Right lung (tissue), 5 donors: ENCODE measurements around the gene KCTD5. TPM values are rescaled to one million over a fixed set of nuclear protein-coding genes. Genes with fewer than 3 reads are reported as not detected.
"Not testable (repeated sequence)": the region's sequence is repeated elsewhere in the genome, so short reads cannot be mapped to it uniquely, and the experiment has no call there.

Experiments used
- DNase-seq, 2 donors: peaks; one replicate each; pipeline ENCODE4 v3.0.0-alpha.2; 2013
- polyA plus RNA-seq, 5 donors: library from polyadenylated mRNA; unstranded; fragments of 120-200 nt; gene quantifications; one replicate each; pipeline versions ENCODE4 v1.2.1 to v1.2.3, GENCODE V29; 2013; ENCODE audit warnings: inconsistent platforms in 1 of 5, low replicate concordance in 1 of 5; ENCODE audit not compliant: insufficient read length in 5 of 5, insufficient read depth in 1 of 5

KCTD5 gene
- polyA plus RNA-seq, 5 donors: 19.0 to 25.7 (median 21.4) TPM

DNA sequence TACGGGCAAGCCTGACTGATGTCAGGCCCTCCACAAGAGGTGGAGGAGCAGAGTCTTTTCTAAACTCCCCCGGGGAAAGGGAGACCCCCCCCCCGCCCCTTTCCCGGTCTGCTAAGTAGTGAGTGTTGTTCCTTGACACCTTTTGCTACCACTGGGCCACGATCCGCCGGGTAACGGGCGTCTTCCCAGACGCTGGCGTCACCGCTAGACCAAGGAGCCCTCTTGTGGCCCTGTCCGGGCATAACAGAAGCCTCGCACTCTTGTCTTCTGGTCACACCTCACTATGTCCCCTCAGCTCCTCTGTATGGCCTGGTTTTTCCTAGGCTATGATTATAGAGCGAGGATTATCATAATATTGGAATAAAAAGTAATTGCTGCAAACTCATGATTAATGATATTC is 12.3 kb upstream of the KCTD5 start:
- DNase-seq: not testable (repeated sequence)

DNA sequence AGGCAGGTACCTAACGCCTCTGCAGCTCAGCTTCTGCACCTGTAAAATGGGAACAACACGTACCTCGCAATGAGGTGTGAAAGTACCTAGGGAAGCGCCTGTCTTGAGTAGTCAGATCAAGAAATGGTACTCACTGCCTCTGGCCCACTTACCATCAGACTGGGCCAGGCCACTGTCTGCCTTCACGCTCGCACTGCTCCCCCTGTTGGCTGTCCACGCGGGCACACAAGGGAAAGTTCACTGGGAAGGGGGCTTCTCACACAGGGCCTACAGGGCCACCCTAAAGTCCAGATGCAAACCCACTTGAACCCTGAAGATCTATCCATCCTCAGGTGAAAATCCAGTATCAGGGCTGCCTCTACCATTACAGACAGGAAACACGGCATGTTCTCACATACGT is 11.1 kb upstream of the KCTD5 start:
- DNase-seq: not testable (repeated sequence)

DNA sequence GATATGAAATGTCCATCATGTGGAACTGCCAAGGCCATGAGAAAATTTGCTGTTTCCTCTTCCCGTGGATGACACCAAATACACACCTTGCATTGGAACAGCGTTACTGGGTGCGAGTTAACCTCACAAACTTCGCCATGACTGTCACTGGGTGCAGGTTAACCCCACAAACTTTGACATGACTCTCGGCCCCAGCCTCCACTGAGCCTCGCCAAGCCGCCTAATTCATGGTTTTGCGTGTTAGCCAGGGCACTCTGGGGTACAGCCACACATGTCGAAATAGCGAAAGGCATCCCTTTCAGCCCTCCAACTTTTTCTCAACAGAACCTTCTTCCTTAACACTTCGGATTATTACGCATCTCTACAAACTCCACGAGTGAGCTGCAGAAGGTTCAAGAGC is 10.6 kb upstream of the KCTD5 start:
- no peak for DNase-seq

DNA sequence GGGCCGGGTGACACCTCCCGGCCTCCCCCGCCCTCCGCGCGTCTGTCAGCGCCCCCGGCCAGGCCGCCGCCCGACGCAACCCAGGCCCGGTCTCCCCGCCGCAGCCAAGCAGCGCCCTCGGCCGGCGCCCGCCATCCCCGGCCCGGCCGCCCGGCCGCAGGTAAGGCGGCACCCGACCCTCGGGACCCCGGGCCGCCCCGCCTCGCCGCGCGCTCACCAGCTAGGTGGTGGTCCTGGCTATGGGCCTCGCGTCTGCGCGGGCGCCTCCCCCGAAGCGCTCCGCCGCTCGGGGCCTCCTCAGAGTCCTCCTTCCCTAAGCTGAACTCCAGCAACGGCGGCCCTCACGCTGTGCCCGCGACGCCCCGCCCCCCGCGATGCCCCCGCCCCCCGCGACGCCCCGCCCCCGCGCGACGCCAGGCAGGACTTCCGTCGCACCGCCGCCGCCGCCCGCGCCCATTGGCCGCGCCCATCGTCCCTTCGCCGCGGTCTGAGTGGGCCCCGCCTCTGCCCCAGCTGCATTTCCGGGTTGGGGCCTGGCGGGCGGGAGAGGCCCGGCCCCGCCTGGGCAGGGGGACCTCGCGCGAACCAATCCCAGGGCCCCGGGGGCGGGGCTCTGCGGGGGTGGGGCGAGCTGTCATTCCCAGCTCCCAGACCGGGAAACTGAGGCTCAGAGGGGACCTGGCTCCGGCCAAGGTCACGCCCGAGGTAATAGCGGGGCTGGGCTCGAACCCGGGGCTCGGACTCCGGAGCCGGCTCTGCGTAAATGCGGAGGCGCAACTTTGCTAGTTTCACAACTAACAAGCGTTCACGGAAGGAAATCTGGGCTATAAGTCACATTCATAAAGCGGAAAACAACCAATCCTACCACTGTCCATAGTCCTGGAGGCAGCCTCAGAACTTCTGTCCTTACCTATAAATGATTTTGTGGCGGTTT is 9.0 kb upstream of the KCTD5 start:
- peak; percentile 91 to 92 for DNase-seq

DNA sequence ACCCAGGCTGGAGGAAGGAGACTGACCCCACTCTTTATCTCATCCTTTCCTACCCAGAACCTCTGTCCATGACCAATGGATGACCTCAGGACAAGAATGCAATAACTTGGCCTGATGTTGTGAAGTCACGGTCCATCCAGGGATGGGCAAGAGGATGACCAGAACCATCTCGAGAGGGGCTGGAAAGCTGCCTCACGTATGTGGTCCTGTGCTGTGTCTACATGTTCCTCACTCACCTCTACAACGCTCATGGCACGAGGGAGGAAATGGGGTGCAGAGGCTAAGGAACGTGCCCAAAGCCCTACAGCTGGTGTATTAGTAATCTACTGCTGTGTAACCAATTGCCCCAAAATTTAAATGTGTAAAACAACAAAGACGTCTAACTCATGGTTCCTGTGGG is 7.3 kb upstream of the KCTD5 start:
- DNase-seq: no peak

DNA sequence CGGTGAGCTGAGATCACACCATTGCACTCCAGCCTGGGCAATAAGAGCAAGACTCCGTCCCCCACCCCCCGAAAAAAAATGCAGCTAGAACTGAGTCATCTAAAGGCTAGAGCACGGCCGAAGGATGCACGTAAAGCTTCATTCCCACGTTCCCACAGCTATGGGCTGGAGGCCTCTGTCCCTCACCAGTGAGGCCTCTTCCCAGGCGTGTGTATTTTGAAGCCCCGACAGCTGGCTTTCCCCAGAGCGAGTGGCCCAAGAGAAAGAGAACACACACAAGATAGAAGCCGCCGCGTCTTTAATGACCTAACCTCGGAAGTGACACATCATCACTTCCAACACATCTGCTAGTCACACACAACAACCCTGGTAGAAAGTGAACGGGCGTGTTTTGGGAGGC is 6.6 kb upstream of the KCTD5 start:
- DNase-seq: no peak

DNA sequence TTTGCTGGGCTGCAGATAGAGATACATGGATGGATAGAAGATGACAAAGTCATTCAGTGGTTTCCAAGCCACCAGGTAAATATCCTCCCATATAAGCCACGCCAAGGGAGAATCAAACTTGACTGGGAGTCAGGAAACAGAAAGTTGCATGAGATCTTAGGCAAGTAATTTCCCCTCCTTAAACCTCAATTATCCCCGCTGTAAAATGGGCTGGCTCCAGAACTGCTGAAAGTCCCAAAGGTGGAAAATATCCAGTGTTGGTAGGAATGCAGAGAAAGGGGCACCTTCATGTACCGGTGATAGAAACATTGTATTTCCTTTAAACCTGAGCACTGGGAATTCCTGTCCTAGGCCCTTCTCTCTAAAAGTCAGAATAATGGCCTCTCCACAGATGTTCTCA is 5.4 kb upstream of the KCTD5 start:
- not testable (repeated sequence) for DNase-seq

DNA sequence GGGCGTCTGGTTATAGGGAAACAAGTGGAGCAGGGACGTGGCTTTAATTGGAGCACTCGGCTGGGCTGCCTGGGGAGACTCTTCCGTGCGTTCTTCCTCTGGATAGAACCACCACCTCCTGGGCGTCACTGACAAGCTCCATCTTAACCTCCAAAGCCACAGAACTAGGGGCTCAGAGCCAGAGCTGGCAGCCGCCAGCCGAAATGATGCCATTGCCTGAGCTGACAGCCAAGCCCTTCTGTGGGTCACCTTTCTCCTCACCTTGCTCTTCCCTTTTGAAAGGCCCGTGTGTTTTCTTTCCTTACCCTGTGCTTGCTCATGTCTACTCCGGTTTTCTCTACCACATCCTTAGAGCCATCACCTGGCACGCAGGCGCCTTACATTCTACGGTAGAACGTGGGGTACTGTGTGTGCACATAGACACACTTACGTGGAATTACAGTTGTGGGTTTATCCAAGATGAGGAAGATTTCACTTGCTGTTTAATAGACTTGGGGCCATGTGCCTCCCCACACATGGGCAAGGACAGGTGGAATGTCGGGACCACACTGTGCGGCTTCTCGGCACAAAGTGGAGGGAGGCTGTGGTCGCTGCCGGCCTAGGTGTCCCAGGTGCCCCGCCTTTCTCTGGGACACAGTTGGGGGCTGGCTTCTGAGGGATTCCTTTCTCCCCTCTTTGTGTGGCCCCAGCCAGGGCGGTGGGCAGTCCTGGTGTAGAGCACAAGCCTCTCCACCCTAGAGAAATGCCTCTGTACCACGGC is 3.9 kb upstream of the KCTD5 start:
- not testable (repeated sequence) for DNase-seq

DNA sequence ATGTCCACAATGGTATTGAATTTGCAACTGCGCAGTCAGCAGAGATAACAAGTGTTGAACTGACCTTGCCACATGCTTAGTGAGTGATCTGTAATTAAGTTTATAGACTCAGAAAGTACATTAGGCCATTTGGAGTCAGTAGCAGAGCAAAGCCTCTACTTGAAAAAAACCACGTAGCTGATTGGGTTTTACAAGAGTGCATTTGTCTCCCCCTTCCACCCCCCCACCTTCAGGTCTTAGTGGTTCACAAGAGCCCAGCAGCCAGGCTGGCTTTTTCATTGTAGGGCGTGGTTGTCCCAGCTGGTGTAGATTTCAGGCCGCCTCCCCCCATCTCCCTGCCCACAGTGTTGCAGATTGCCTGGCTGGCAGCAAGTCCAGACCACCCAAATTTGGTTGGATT is 2.4 kb upstream of the KCTD5 start:
- not testable (repeated sequence) for DNase-seq

DNA sequence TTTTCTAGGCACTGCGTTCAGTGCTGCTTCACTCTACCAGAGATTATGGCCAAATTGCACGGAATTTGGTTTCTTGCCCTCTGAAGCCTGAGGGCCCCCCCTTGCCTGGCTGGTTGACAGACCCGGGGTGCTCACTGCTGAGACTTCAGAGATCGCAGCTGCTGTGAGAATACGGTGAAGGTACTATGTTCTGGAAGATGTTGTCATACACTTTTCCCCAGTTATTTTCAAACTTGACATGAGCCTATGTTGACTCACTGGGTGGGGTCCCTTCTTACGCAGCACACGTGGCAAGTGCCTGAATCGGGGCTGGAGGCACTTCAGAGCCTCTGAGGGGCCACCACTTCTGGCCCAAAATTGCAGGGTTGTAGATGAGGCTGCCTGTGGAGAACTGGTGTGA is 2.0 kb upstream of the KCTD5 start:
- DNase-seq: not testable (repeated sequence)

DNA sequence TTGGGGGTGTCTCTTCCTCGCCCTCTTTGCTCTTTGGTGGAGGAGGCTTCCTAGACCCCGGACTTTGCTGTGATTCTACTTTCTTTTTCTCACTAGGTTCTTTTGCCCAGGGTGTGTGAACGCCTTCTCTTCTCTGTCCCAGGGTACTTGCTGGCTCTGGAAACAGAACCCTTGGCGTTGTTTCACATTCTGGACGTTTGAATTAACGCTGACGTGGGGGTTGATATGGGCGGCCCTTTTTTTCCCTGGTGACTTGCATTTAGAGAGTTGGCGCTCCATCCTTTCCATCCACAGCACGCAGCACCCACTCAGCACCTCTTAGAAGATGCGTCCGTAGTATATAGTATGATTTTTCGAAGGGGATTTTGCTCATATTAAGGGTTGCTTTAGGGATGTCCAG is 718 bp downstream of the KCTD5 start:
- not testable (repeated sequence) for DNase-seq

DNA sequence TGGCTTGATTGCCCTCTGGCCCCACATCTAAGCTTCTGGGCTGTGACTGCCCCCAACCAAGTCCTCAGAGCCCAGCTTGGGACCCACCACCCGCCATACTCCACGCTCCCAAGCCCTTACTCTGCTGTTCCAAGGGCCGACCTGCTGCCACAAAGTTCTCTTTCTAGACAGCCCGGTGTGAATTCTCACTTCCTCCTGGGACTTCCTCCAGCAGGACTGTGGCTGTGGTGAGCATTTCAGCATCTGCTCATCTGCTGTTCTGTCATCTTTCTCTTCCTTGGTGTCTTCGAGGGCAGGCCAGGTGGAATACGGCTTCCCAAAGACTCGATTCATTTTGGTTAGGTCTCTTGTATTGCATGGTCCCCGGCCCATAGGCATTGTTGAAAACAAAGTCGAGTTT is 3.8 kb downstream of the KCTD5 start:
- DNase-seq: not testable (repeated sequence)

DNA sequence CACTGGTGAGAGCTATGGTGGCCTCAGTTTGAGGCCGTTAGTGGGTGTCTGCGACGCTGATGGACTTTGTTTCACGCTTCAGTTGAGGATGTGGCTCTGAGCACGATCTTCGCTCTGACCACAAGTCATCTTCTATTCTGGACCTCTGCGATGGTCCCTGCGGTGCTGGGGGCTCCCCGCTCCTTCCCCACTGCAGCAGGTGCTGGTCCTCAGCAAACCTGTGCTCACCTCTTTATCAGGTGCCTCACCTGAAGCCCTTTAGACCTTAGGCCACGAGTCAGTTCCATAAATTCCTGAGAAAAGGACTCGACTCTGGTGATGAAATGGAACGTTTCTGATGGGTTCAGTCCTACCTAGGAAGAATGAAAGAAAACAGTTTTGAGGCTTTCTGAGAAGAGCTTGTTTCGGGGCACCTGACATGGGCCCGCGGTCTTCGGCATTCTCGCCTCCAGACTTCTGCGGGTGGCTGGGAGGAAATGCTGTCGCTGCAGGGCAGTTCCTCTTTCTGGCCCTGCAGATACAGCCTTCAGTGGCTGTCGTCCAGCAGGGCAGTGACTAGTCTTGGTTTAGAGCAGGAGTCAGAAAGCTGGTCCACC is 4.7 kb downstream of the KCTD5 start:
- no peak for DNase-seq

DNA sequence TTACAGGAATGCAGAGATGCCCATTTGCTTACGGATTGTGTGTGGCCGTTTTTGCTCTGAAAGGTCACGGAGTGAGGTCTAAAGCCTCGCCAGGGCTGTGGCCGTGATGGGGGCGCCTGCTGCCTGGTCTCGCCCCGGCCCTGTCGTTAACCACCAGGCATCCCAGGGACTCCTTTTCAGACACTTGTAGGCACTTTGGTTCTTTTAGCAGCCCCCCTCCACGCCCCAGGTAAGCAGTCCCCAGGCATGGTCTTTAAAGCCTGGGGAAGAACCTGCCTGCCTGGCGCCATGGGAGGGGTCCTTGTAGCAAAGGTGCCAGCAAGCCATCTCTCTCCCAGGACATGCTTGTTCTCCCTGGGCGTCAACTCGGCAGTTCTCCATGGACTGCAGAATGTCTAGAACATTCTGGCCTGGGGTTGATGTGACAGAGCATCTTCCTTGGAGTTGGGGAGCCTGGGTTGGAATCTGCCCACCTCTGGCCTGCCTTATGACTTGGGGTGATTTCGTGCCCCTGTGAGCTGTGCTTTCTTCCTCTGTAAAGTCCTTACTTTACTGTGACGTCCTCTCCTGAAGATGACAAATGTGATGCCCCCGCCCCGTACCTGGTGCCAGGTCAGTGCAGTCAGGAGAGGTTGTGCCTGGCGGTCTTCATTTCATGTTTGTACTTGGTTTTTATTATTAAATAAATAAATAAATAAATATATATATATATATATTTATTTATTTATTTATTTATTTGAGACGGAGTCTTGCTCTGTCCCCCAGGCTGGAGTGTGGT is 5.4 kb downstream of the KCTD5 start:
- DNase-seq: no peak

DNA sequence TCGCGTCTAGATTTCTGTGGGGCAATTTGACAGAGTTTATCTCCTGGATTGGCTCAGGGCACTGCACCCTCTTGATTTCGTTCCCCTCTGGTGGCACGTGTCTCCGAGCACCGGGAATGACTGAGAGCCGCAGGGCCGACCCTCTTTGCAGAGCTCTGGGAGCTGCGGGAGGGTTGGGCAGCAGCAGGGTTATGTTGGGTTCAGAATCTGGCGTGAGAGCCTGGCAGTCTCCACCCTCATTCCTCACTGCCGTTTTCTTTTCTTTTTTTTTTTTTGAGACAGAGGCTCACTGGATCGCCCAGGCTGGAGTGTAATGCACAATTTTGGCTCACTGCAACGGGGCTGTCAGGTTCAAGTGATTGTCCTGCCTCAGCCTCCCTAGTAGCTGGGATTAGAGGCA is 7.1 kb downstream of the KCTD5 start:
- DNase-seq: not testable (repeated sequence)

DNA sequence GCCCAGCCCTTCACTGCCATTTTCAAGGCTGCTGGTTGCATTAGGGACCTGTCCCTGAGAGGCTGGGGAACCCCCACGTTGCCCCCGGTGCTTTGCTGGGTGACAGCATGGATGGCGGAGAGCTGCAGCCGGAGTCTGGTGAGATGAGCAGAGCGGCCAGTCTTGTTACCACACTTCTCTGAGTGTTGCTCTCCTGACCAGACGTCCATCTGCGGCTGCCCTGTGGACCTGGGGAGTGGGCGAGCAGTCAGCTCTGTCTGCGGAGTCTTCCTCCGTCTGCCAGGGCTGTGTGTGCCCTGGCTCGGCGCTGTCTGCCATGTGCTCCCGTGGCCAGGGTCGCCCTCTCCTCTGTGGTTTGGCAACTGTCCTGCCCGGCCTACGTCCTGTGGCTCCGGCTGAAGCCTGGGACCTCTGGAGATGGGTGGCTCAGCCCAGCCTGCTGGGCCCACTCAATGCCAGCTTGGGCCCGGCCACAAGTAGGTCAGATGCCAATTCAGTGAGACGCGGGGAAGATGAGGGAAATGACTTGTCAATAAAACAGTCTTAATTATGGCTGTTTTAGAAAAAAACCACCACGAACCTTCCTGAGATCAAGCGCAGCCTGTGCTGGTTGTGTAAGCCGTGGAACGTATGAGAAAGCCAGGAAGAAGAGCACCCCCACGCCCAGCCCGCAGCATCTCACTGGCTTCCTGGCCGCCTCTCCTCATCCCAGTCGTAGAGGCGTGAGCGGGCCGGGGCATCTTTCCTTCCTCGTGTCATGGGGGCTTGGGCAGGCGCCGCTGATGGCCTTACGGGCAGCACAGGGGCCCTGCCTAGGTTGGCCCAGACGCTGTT is 7.9 kb downstream of the KCTD5 start:
- no peak for DNase-seq

DNA sequence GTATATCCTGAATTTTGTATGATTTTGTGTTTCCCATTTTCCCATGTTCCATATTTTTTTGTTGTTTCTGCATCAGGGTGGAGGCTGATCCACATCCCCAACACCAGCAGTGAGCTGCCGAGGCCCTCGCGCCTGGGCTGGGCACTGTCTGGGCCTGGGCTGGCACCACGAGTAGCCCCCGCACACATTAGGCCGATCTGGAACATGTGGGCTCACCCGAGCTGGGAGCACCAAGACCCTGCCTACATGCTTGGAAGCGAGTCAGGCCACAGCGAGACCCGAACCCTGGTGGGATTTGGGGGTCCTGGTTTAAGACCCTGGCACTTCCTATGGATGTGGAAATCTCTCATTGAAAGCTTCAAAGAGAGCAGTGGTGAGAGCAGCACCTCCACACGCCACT is 8.5 kb downstream of the KCTD5 start:
- DNase-seq: no peak

DNA sequence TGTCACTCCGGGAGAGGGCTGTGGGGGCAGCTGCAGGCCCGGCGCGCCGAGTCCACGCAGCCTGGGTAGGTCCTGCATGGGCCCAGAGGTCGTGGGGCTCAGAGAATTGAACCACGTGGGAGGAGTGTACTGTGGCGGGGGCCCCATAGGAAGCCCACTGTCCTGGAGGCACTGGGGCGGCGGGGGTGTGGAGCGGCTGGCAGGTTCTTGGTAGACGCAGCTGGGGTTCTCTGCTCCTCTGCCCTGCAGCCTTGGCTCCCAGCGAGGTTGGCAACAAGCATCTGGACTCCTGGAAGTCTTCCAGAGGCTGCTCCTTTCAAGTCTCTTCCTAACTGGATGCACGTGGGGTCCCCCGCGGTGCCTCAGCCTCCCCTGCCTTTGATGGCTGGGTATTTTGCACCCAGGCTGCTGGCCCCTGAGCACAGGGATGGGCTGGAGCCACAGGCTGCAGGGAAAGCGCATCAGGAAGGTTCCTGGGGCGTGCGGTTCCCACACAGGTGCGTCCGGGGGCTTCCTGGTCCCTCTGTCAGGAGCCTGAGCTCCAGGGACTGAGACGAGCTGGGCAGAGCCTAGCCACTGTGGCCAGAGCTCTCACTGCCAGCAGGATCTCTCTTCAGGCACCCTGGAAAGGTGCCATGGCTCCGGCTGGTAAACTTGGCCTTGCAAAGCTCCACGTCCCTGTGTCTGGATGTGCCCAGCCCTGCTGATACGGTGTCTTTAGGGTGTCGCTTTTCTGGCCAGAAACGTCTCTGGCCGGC is 9.3 kb downstream of the KCTD5 start:
- no peak for DNase-seq

DNA sequence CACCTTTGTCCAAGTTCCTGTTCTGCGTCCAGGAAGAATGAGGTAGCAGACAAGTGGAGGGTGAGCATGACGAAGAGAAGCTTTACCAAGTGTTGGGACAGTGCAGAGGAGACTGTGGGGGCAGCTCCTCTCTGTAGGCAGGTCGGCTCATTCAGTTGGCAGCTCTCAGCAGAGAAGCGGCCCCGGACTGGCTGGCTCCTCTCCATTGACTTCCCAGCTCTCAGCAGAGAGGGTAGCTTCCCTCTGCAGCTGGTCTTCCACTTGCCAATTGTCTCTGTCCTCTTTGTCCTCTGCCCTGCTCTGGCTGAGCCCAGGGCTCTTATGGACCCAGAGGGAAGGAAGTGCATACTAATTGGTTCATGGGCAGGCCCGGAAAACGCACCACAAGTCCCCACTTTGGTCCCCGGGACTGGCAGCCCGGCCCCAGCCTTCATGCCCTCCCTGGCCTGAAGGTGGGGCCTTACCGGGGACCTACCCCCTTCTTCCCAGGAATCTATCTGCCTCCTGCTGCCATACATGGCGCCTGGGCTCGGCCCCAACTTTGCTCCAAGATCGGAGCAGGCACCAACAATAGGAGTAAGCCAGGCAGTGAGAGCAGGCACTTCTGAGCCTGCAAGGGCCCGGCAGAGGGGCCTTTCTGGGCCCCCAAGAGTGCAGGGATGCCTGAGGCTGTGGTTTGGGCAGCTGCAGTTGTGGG is 10.1 kb downstream of the KCTD5 start:
- no peak for DNase-seq
